SK-N-MC (cell line): ENCODE measurements around the gene TUBGCP4.
"Not testable (repeated sequence)": the region's sequence is repeated elsewhere in the genome, so short reads cannot be mapped to it uniquely, and the experiment has no call there.

Experiments used
- DNase-seq: peaks from one replicate; pipeline ENCODE4 v3.0.0-alpha.2; 2011; ENCODE audit warnings: low read depth, low spot score
- H3K27ac ChIP-seq: fragments of 200-600 bp; sonication (generic); 2 replicates; pipeline ENCODE4 v1.5.1; 2016; ENCODE audit warnings: mixed run types
- H3K36me3 ChIP-seq: fragments of 200-600 bp; sonication (generic); 2 replicates; pipeline ENCODE4 v1.6.1; 2017; ENCODE audit warnings: antibody characterized with exemption, low read length, mixed read lengths; ENCODE audit not compliant: insufficient read depth
- H3K4me3 ChIP-seq: fragments of 200-600 bp; sonication (generic); 2 replicates; pipeline ENCODE4 v1.5.1; 2016
- H3K9ac ChIP-seq: fragments of 200-600 bp; sonication (generic); 2 replicates; pipeline ENCODE4 v1.8.0; 2017; ENCODE audit warnings: mixed run types, mixed read lengths; ENCODE audit not compliant: insufficient read length
- H3K9me3 ChIP-seq: fragments of 200-600 bp; sonication (generic); 2 replicates; pipeline ENCODE4 v1.6.1; 2017; ENCODE audit warnings: low read depth, mild to moderate bottlenecking, antibody characterized with exemption, low read length, moderate library complexity, mixed read lengths
- EZH2 ChIP-seq: fragments of 200-600 bp; sonication (generic); IDR thresholded peaks from one replicate; pipeline ENCODE4 v1.6.1; 2017; ENCODE audit warnings: antibody characterized with exemption
- FOXP2 ChIP-seq: optimal IDR thresholded peaks from 2 replicates; pipeline ENCODE3; 2011; ENCODE audit warnings: mild to moderate bottlenecking, moderate library complexity; ENCODE audit not compliant: insufficient read depth; ENCODE audit errors: extremely low read length, control extremely low read depth
- POLR2AphosphoS5 ChIP-seq: IDR thresholded peaks from 2 replicates; pipeline ENCODE4 v1.6.1; 2012; ENCODE audit warnings: mild to moderate bottlenecking, low read depth, low read length, borderline replicate concordance

TUBGCP4 gene

DNA sequence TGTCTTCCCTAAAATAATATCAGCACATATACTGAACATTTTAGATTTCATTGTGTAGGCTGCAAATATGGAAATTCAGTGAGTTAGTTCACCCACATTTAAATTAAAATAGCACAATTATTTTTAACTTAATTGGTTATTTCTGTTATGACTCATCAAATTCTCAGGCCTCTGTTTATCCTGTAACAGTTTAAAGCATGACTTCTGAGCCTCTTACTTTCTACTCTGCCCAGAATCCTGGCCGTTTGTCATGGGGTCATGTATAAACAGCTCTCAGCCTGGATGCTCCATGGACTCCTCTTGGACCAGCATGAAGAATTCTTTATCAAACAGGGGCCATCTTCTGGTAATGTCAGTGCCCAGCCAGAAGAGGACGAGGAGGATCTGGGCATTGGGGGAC is 12.2 kb downstream of the TUBGCP4 start:
- TF ChIP-seq EZH2 (no peak), FOXP2 (no peak), POLR2AphosphoS5 (no peak)
- no peak overlapping the region for H3K9ac ChIP-seq
- no peaks in the 10 kb centered on the region for H3K9me3 ChIP-seq
- H3K36me3 ChIP-seq, result peaks cover 71% of the 10 kb centered on the region
- no peak for DNase-seq
- H3K4me3 ChIP-seq, result no peak overlapping the region
- no peak overlapping the region for H3K27ac ChIP-seq

DNA sequence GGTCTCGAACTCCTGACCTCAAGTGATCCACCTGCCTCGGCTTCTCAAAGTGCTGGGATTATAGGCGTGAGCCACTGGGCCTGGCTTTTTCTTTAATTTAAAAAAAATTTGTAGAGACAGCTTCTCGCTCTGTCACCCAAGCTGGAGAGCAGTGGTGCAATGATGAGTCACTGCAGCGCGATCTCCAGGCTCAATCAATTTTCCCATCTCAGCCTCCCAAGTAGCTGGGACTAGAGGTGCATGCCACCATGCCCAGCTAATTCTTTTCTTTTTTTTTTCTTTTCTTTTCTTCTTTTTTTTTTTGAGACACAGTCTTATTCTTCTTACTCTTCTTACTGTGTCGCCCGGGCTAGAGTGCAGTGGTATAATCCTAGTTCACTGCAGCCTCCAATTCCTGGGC is 19.8 kb downstream of the TUBGCP4 start:
- DNase-seq, result no peak

DNA sequence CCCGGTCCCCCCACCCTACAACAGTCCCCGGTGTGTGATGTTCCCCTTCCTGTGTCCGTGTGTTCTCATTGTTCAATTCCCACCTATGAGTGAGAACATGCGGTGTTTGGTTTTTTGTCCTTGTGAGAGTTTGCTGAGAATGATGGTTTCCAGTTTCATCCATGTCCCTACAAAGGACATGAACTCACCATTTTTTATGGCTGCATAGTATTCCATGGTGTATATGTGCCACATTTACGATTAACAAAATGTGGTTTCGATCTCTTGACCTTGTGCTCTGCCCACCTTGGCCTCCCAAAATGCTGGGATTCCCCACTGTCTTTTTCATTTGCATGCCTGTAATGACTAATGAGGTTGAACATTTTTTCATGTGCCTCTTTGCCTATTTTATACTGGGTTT is 22.7 kb downstream of the TUBGCP4 start:
- H3K27ac ChIP-seq, H3K4me3 ChIP-seq, H3K9me3 ChIP-seq, DNase-seq, H3K9ac ChIP-seq: not testable (repeated sequence)
- H3K36me3 ChIP-seq, result peaks cover 43% of the 10 kb centered on the region

More for the DNA sequence above, 19.8 kb downstream of the TUBGCP4 start:
- no peak overlapping the region for H3K9ac ChIP-seq
- no peak overlapping the region for H3K27ac ChIP-seq
- no peaks in the 10 kb centered on the region for H3K9me3 ChIP-seq
- H3K36me3 ChIP-seq, result peaks cover 34% of the 10 kb centered on the region
- no peak for TF ChIP-seq POLR2AphosphoS5
- no peak for TF ChIP-seq FOXP2
- TF ChIP-seq EZH2, result no peak
- H3K4me3 ChIP-seq, result no peak overlapping the region

- no peaks in the 10 kb centered on the region for H3K9me3 ChIP-seq
- peaks cover 87% of the 10 kb centered on the region for H3K36me3 ChIP-seq
- no peak overlapping the region for H3K4me3 ChIP-seq
- H3K27ac ChIP-seq, result no peak overlapping the region
- DNase-seq, result no peak
- no peak for TF ChIP-seq POLR2AphosphoS5
- no peak for TF ChIP-seq FOXP2
- no peak for TF ChIP-seq EZH2
- no peak overlapping the region for H3K9ac ChIP-seq
These were observed 31.4 kb downstream of the TUBGCP4 start for GRCh38 chr15:43402255-43402654.

- TF ChIP-seq EZH2 (no peak), POLR2AphosphoS5 (no peak), FOXP2 (no peak)
- Histone ChIP-seq H3K36me3 (peaks cover 88% of the 10 kb centered on the region), H3K9me3 (no peaks in the 10 kb centered on the region), H3K4me3 (no peak overlapping the region), H3K9ac (no peak overlapping the region), H3K27ac (no peak overlapping the region)
- DNase-seq, result no peak
These were observed 32.7 kb downstream of the TUBGCP4 start for GRCh38 chr15:43403616-43404015.

DNA sequence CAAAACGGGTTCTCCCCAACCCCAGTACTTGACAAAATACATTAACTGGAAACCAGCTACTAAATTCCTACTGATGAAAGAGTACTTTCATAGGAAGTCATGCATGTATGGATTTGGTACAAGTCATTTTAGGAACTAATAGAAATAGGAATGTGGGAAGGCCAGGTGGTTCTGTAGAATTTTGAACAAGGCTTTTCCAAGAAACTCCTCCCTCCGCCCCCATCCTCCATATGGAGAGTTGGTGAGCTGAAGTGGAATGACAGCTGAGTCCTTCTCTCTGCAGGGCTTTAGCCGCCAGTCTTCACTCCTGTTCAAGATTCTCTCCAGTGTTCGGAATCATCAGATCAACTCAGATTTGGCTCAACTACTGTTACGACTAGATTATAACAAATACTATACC is 33.2 kb downstream of the TUBGCP4 start:
- DNase-seq, result no peak
- peaks cover 88% of the 10 kb centered on the region for H3K36me3 ChIP-seq
- no peaks in the 10 kb centered on the region for H3K9me3 ChIP-seq
- no peak overlapping the region for H3K9ac ChIP-seq
- H3K4me3 ChIP-seq, result no peak overlapping the region
- no peak overlapping the region for H3K27ac ChIP-seq
- TF ChIP-seq POLR2AphosphoS5 (no peak), FOXP2 (no peak), EZH2 (no peak)

- Histone ChIP-seq H3K27ac (no peak overlapping the region), H3K36me3 (peaks cover 87% of the 10 kb centered on the region), H3K9me3 (no peaks in the 10 kb centered on the region), H3K4me3 (no peak overlapping the region), H3K9ac (no peak overlapping the region)
- TF ChIP-seq FOXP2 (no peak), EZH2 (no peak), POLR2AphosphoS5 (no peak)
- no peak for DNase-seq
These were observed 35.3 kb downstream of the TUBGCP4 start for GRCh38 chr15:43406189-43406588.

- no peak for DNase-seq
- TF ChIP-seq POLR2AphosphoS5, result no peak
- TF ChIP-seq FOXP2, result no peak
- no peak for TF ChIP-seq EZH2
- H3K9ac ChIP-seq, result no peak overlapping the region
- H3K4me3 ChIP-seq, result no peak overlapping the region
- H3K36me3 ChIP-seq, result peaks cover 85% of the 10 kb centered on the region
- H3K9me3 ChIP-seq, result no peaks in the 10 kb centered on the region
- no peak overlapping the region for H3K27ac ChIP-seq
These were observed 35.9 kb downstream of the TUBGCP4 start for GRCh38 chr15:43406808-43407207.

GRCh38 chr15:43408789-43409188 is 37.9 kb downstream of the TUBGCP4 start:
- Histone ChIP-seq H3K4me3 (no peak overlapping the region), H3K9ac (no peak overlapping the region), H3K36me3 (peaks cover 86% of the 10 kb centered on the region), H3K27ac (no peak overlapping the region), H3K9me3 (no peaks in the 10 kb centered on the region)
- DNase-seq, result no peak
- TF ChIP-seq POLR2AphosphoS5, result no peak
- no peak for TF ChIP-seq FOXP2
- TF ChIP-seq EZH2, result no peak
